H9 (cell line): ENCODE data around the gene RPS16. TPM values are rescaled to one million over a fixed set of nuclear protein-coding genes. Genes with fewer than 3 reads are reported as not detected.

Experiments
- DNase-seq: peaks from one replicate; pipeline ENCODE4 v3.0.0-alpha.2; 2017
- H2AFZ ChIP-seq: one replicate; pipeline ENCODE4 v1.6.1; 2013; ENCODE audit warnings: mild to moderate bottlenecking, low read length, control low read depth, moderate library complexity
- H2AK5ac ChIP-seq: 2 replicates; pipeline ENCODE4 v1.6.1; 2013; ENCODE audit warnings: low read length, control low read depth, mixed read lengths; ENCODE audit not compliant: insufficient read length
- H2BK120ac ChIP-seq: one replicate; pipeline ENCODE4 v1.6.1; 2013; ENCODE audit warnings: low read depth, mild to moderate bottlenecking, low read length, control low read depth, inconsistent platforms; ENCODE audit not compliant: poor library complexity, severe bottlenecking
- H2BK12ac ChIP-seq: 2 replicates; pipeline ENCODE4 v1.6.1; 2013; ENCODE audit warnings: low read length, control low read depth, mixed read lengths, low read depth; ENCODE audit not compliant: insufficient read length
- H2BK15ac ChIP-seq: 2 replicates; pipeline ENCODE4 v1.6.1; 2013; ENCODE audit warnings: low read depth, low read length, control low read depth
- H2BK20ac ChIP-seq: one replicate; pipeline ENCODE4 v1.6.1; 2013; ENCODE audit warnings: low read depth, mild to moderate bottlenecking, low read length, control low read depth, inconsistent platforms; ENCODE audit not compliant: poor library complexity, severe bottlenecking
- H2BK5ac ChIP-seq: 2 replicates; pipeline ENCODE4 v1.6.1; 2013; ENCODE audit warnings: low read length, control low read depth, mixed read lengths; ENCODE audit not compliant: insufficient read length
- H3K14ac ChIP-seq: 2 replicates; pipeline ENCODE4 v1.6.1; 2013; ENCODE audit warnings: low read length, control low read depth; ENCODE audit not compliant: insufficient read depth
- H3K18ac ChIP-seq: 2 replicates; pipeline ENCODE4 v1.6.1; 2013; ENCODE audit warnings: low read depth, mild to moderate bottlenecking, mixed read lengths, low read length, control low read depth; ENCODE audit not compliant: insufficient read length
- H3K23ac ChIP-seq: 2 replicates; pipeline ENCODE4 v1.6.1; 2013; ENCODE audit warnings: low read length, control low read depth, mixed read lengths, low read depth; ENCODE audit not compliant: insufficient read length
- H3K23me2 ChIP-seq: 2 replicates; pipeline ENCODE4 v1.6.1; 2013; ENCODE audit warnings: low read depth, mild to moderate bottlenecking, mixed read lengths, low read length, control low read depth; ENCODE audit not compliant: insufficient read length, poor library complexity, severe bottlenecking
- H3K27ac ChIP-seq: 2 replicates; pipeline ENCODE4 v1.5.1; 2013; ENCODE audit warnings: low read length, control low read depth, mixed read lengths, low read depth; ENCODE audit not compliant: insufficient read length
- H3K27me3 ChIP-seq: 2 replicates; pipeline ENCODE4 v1.6.1; 2013; ENCODE audit warnings: low read length, control low read depth, inconsistent platforms; ENCODE audit not compliant: insufficient read depth
- H3K4ac ChIP-seq: 2 replicates; pipeline ENCODE4 v1.6.1; 2013; ENCODE audit warnings: low read depth, mild to moderate bottlenecking, control low read depth, inconsistent platforms, low read length, moderate library complexity
- H3K4me1 ChIP-seq: 2 replicates; pipeline ENCODE4 v1.6.1; 2013; ENCODE audit warnings: low read length, control low read depth, inconsistent platforms; ENCODE audit not compliant: insufficient read depth
- H3K4me2 ChIP-seq: 2 replicates; pipeline ENCODE4 v1.6.1; 2013; ENCODE audit warnings: low read length, control low read depth, mixed read lengths; ENCODE audit not compliant: insufficient read length, insufficient read depth
- H3K56ac ChIP-seq: 2 replicates; pipeline ENCODE4 v1.6.1; 2013; ENCODE audit warnings: low read depth, mild to moderate bottlenecking, mixed read lengths, low read length, control low read depth; ENCODE audit not compliant: insufficient read length
- H3K79me1 ChIP-seq: 2 replicates; pipeline ENCODE4 v1.6.1; 2013; ENCODE audit warnings: low read depth, mild to moderate bottlenecking, moderate library complexity, low read length, control low read depth, inconsistent platforms; ENCODE audit not compliant: insufficient read depth, poor library complexity, severe bottlenecking
- H3K79me2 ChIP-seq: 2 replicates; pipeline ENCODE4 v1.6.1; 2013; ENCODE audit warnings: low read length, control low read depth, inconsistent platforms; ENCODE audit not compliant: insufficient read depth
- H3K9ac ChIP-seq: 2 replicates; pipeline ENCODE4 v1.6.1; 2013; ENCODE audit warnings: low read length, control low read depth, mixed read lengths; ENCODE audit not compliant: insufficient read length; ENCODE audit errors: extremely low read depth
- H3K9me3 ChIP-seq: one replicate; pipeline ENCODE4 v1.6.1; 2013; ENCODE audit warnings: low read depth, low read length, inconsistent platforms; ENCODE audit not compliant: control insufficient read depth
- H3T11ph ChIP-seq: one replicate; pipeline ENCODE4 v1.6.1; 2013; ENCODE audit warnings: mild to moderate bottlenecking, low read length, control low read depth, inconsistent platforms
- H4K20me1 ChIP-seq: one replicate; pipeline ENCODE4 v1.6.1; 2013; ENCODE audit not compliant: control insufficient read depth, insufficient read length, insufficient read depth
- H4K5ac ChIP-seq: 2 replicates; pipeline ENCODE4 v1.6.1; 2013; ENCODE audit warnings: low read depth, mild to moderate bottlenecking, mixed read lengths, low read length, control low read depth; ENCODE audit not compliant: insufficient read length
- H4K8ac ChIP-seq: replicated peaks from 2 replicates; pipeline ENCODE4 v1.6.1; 2013; ENCODE audit warnings: low read length, control low read depth, mixed read lengths, low read depth; ENCODE audit not compliant: insufficient read length
- H4K91ac ChIP-seq: 2 replicates; pipeline ENCODE4 v1.6.1; 2013; ENCODE audit warnings: low read depth, mild to moderate bottlenecking, moderate library complexity, mixed read lengths, low read length, control low read depth; ENCODE audit not compliant: insufficient read length
- H3K27ac Mint-ChIP-seq, 3 experiments: 2 replicates in 2 of 3; 3 replicates in 1 of 3; pipeline ENCODE4 v1.8.0; 2020 to 2021; ENCODE audit warnings: mixed read lengths in 3 of 3, mild to moderate bottlenecking in 1 of 3, moderate library complexity in 1 of 3
- H3K27me3 Mint-ChIP-seq: 2 replicates; pipeline ENCODE4 v1.8.0; 2021; ENCODE audit warnings: low read depth, mild to moderate bottlenecking, moderate library complexity, mixed read lengths
- H3K36me3 Mint-ChIP-seq, 3 experiments: 2 replicates in 2 of 3; 3 replicates in 1 of 3; pipeline ENCODE4 v1.8.0; 2020 to 2021; ENCODE audit warnings: low read depth in 3 of 3, mixed read lengths in 3 of 3; ENCODE audit not compliant: insufficient read depth in 1 of 3
- H3K4me1 Mint-ChIP-seq, 2 experiments: 2 replicates each; pipeline ENCODE4 v1.8.0; 2020; ENCODE audit warnings: mixed read lengths in 2 of 2
- H3K4me3 Mint-ChIP-seq, 2 experiments: 2 replicates in 1 of 2; 3 replicates in 1 of 2; pipeline ENCODE4 v1.8.0; 2020 to 2021; ENCODE audit warnings: mild to moderate bottlenecking in 2 of 2, mixed read lengths in 2 of 2, moderate library complexity in 1 of 2
- H3K9me3 Mint-ChIP-seq, 2 experiments: 2 replicates in 1 of 2; 3 replicates in 1 of 2; pipeline ENCODE4 v1.8.0; 2020; ENCODE audit warnings: mild to moderate bottlenecking in 2 of 2, mixed read lengths in 2 of 2, moderate library complexity in 1 of 2
- WGBS: extraction: QIAGEN DNeasy Blood & Tissue Kit; methylation state at CpG from one replicate; pipeline ENCODE4 v1.1.7; 2013; ENCODE audit warnings: missing lambda C conversion rate, low lambda C conversion rate, mixed read lengths; ENCODE audit not compliant: insufficient read length; ENCODE audit errors: extremely low coverage; 5-methylcytosine and 5-hydroxymethylcytosine counted together
- total RNA-seq: library from RNA; stranded (reverse); gene quantifications from 2 replicates; pipeline ENCODE4 v1.2.1, GENCODE V29; 2021
- TF ChIP-seq, protein P1 (sequence below): fragments of 200-600 bp; sonication (generic); conservative IDR thresholded peaks from 3 replicates; pipeline ENCODE4 v1.8.0; 2021; ENCODE audit warnings: antibody characterized with exemption, mild to moderate bottlenecking

RPS16 gene
- total RNA-seq, 1 experiment from 2014 or later = 2,711 TPM

DNA sequence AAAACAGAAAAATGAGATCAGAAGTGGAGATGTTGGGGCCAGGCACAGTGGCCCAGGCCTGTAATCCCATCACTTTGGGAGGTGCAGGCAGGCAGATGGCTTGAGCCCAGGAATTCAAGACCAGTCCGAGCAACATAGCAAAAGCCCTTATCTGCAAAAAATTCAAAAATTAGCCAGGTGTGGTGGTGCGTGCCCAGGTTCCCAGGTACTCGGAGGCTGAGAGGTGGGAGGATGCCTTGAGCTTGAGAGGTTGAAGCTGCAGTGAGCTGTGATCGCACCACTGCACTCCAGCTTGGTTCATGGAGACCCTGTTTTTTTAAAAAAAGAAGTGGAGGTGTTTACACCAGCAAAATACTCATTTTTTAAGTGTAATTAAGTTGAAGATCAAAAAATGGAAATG lies 35.7 kb downstream of the RPS16 start:
- H3K27ac ChIP-seq = no peak overlapping the region
- H2AK5ac ChIP-seq = no peak overlapping the region
- H3K27ac Mint-ChIP-seq = no peak overlapping the region
- H3K4ac ChIP-seq = no peak overlapping the region
- no peak overlapping the region for H2BK120ac ChIP-seq
- no peaks in the 10 kb centered on the region for H3K27me3 ChIP-seq
- no peak overlapping the region for H3K4me3 Mint-ChIP-seq
- no peak overlapping the region for H2BK20ac ChIP-seq
- no peak overlapping the region for H2AFZ ChIP-seq
- TF ChIP-seq, protein P1, sequence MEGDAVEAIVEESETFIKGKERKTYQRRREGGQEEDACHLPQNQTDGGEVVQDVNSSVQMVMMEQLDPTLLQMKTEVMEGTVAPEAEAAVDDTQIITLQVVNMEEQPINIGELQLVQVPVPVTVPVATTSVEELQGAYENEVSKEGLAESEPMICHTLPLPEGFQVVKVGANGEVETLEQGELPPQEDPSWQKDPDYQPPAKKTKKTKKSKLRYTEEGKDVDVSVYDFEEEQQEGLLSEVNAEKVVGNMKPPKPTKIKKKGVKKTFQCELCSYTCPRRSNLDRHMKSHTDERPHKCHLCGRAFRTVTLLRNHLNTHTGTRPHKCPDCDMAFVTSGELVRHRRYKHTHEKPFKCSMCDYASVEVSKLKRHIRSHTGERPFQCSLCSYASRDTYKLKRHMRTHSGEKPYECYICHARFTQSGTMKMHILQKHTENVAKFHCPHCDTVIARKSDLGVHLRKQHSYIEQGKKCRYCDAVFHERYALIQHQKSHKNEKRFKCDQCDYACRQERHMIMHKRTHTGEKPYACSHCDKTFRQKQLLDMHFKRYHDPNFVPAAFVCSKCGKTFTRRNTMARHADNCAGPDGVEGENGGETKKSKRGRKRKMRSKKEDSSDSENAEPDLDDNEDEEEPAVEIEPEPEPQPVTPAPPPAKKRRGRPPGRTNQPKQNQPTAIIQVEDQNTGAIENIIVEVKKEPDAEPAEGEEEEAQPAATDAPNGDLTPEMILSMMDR = no peak
- WGBS = no CpG with 5 or more reads among the region's 4 CpGs
- H3K36me3 Mint-ChIP-seq = peaks cover 7 to 20% (median 16%) of the 10 kb centered on the region in 3 experiments; a peak in 6 of 7 replicates
- no peaks in the 10 kb centered on the region; a peak in 2 of 5 replicates for H3K9me3 Mint-ChIP-seq
- no peak overlapping the region for H3T11ph ChIP-seq
- no peak overlapping the region for H3K9ac ChIP-seq
- H3K27me3 Mint-ChIP-seq = no peaks in the 10 kb centered on the region; the same call in 1 of the 2 replicates
- peaks cover 26 to 31% of the 10 kb centered on the region in 2 experiments for H3K4me1 Mint-ChIP-seq
- H4K5ac ChIP-seq = no peak overlapping the region
- no peak overlapping the region for H3K4me2 ChIP-seq
- no peak overlapping the region for H2BK15ac ChIP-seq
- no peaks in the 10 kb centered on the region for H3K79me1 ChIP-seq
- no peak overlapping the region for H3K23ac ChIP-seq
- H3K4me1 ChIP-seq = peaks cover 4% of the 10 kb centered on the region; the same call in 1 of the 2 replicates
- H3K18ac ChIP-seq = no peak overlapping the region
- H3K79me2 ChIP-seq = no peaks in the 10 kb centered on the region
- H3K23me2 ChIP-seq = peaks cover 15% of the 10 kb centered on the region
- H2BK5ac ChIP-seq = no peak overlapping the region
- DNase-seq = no peak
- no peak overlapping the region for H2BK12ac ChIP-seq
- H4K20me1 ChIP-seq = no peaks in the 10 kb centered on the region
- no peak overlapping the region for H4K8ac ChIP-seq
- no peak overlapping the region for H3K56ac ChIP-seq
- H3K9me3 ChIP-seq = no peaks in the 10 kb centered on the region
- no peak overlapping the region for H4K91ac ChIP-seq
- H3K14ac ChIP-seq = no peak overlapping the region
